PFSK-1 (cell line): ENCODE data around the gene NRG3.

Experiments used
- FOXP2 ChIP-seq: optimal IDR thresholded peaks from 2 replicates; pipeline ENCODE3; 2011; ENCODE audit warnings: borderline replicate concordance, control low read depth, inconsistent platforms; ENCODE audit not compliant: insufficient read depth; ENCODE audit errors: extremely low read length, extremely low read depth
- POLR2AphosphoS5 ChIP-seq: IDR thresholded peaks from 2 replicates; pipeline ENCODE4 v1.6.1; 2012; ENCODE audit warnings: low read depth, mild to moderate bottlenecking, control low read depth, low read length, moderate library complexity
- SIN3A ChIP-seq: IDR thresholded peaks from 2 replicates; pipeline ENCODE4 v1.6.1; 2012; ENCODE audit warnings: mild to moderate bottlenecking, low read length, moderate library complexity, borderline replicate concordance; ENCODE audit not compliant: insufficient read depth
- TAF1 ChIP-seq: IDR thresholded peaks from 2 replicates; pipeline ENCODE4 v1.6.1; 2012; ENCODE audit warnings: low read length, control low read depth, borderline replicate concordance; ENCODE audit not compliant: insufficient read depth
- TF ChIP-seq, protein P1 (sequence below), 2 experiments: IDR thresholded peaks; 2 replicates each; pipeline versions ENCODE4 v1.6.1 to v1.8.0; 2011 to 2012; ENCODE audit warnings: low read depth in 2 of 2, low read length in 2 of 2, control low read depth in 1 of 2, inconsistent platforms in 1 of 2, mild to moderate bottlenecking in 1 of 2, moderate library complexity in 1 of 2; ENCODE audit not compliant: insufficient read depth in 1 of 2

NRG3 gene

DNA sequence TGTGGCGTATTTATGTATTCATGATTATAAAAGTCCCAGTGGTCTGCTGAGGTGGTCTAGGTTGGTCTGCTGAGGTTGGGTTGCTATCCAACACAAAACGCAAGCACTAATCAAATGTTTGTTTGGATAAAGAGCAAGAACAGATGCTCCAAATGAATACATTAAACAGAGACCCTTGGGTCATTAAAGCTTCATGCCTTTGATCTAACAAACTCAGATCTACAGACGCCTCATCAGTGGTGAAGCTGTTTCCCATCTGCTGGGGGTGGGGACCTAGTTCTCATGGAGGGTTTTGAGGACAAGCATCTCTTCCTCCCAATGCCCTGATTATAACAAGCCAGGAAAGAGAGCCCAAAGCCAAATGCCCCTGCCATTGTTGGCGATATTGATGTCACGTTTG is 786.7 kb downstream of the NRG3 start:
- TF ChIP-seq, protein P1, sequence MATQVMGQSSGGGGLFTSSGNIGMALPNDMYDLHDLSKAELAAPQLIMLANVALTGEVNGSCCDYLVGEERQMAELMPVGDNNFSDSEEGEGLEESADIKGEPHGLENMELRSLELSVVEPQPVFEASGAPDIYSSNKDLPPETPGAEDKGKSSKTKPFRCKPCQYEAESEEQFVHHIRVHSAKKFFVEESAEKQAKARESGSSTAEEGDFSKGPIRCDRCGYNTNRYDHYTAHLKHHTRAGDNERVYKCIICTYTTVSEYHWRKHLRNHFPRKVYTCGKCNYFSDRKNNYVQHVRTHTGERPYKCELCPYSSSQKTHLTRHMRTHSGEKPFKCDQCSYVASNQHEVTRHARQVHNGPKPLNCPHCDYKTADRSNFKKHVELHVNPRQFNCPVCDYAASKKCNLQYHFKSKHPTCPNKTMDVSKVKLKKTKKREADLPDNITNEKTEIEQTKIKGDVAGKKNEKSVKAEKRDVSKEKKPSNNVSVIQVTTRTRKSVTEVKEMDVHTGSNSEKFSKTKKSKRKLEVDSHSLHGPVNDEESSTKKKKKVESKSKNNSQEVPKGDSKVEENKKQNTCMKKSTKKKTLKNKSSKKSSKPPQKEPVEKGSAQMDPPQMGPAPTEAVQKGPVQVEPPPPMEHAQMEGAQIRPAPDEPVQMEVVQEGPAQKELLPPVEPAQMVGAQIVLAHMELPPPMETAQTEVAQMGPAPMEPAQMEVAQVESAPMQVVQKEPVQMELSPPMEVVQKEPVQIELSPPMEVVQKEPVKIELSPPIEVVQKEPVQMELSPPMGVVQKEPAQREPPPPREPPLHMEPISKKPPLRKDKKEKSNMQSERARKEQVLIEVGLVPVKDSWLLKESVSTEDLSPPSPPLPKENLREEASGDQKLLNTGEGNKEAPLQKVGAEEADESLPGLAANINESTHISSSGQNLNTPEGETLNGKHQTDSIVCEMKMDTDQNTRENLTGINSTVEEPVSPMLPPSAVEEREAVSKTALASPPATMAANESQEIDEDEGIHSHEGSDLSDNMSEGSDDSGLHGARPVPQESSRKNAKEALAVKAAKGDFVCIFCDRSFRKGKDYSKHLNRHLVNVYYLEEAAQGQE (IDR thresholded peaks at IDR 0.05; ENCODE audit: insufficient read depth in 1 of 2, low read depth in 2 of 2, low read length in 2 of 2): no peak
- TF ChIP-seq TAF1 (no peak), POLR2AphosphoS5 (no peak), FOXP2 (no peak), SIN3A (no peak)

DNA sequence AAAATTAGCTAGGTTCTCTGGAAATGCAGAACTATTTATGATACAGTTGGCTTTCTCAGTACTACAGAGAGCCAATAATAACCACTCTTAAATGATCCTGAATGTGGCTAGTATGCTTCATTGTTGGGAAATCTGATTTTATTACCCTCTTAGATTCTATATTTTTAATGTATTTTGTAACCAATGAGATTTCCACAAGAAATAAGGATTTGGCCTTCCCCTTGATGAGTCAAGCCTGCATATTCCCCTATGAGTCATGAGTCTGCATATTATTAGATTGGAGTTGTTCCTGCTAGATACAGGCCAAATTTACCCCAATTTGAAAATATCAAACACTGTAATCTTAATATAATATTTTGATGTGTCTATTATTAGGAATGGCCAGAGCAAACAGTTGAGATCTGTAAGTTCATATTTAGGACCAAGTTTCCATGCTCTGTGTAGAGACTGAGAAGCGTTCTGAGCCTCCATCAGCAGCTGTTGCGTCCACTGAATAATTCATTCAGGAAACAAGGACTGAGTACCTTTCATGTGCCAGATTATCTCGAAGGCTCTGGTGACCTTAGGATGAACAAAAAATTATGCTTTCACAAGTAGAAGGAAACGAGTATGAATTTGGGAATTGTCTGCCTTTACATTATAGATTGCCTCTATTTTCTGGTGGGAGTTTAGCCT is 793.4 kb downstream of the NRG3 start:
- no peak for TF ChIP-seq POLR2AphosphoS5

DNA sequence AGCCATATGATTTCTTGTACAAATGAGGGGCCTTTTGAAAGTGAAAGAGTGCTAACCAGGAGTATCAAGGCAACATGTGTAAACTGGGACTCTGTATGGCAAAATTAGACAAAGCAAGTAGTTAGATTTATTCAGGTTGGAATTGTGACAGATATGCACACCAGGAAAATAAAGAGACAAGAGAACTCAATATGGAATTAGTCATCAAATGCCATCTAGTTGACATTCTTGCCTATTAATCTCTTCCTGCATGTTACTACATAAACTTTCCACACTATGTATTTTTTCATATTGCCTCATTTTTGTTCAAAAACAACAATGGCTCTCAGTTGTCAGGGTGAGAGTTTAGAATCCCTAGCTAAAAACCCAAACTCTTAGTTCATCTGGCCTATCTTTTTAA is 799.0 kb downstream of the NRG3 start:
- TF ChIP-seq FOXP2 (no peak), TAF1 (no peak), POLR2AphosphoS5 (no peak), SIN3A (no peak)
- TF ChIP-seq, protein P1 (IDR thresholded peaks at IDR 0.05; ENCODE audit: insufficient read depth in 1 of 2, low read depth in 2 of 2, low read length in 2 of 2): no peak

DNA sequence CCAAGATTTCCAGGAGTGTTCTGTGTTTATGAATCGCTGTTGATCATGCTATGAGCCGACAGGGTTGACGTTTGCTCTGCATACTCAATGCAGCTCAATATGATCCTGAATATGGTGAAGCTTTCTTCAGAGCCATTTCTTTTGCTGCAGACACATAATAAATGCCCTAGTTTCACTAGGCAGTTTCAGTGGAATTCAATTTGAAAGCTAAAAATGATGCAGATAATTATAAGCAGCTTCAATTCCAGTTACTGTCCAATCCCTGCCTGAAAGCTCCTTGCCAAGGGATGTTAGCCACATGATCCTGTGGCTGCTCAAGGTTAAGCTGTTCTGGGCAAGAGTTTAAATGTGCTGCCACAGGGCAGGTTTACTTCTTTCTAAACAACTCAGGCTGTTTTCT is 805.6 kb downstream of the NRG3 start:
- TF ChIP-seq, protein P1 (IDR thresholded peaks at IDR 0.05; ENCODE audit: insufficient read depth in 1 of 2, low read depth in 2 of 2, low read length in 2 of 2): no peak
- TF ChIP-seq FOXP2 (no peak), POLR2AphosphoS5 (no peak), SIN3A (no peak), TAF1 (no peak)

DNA sequence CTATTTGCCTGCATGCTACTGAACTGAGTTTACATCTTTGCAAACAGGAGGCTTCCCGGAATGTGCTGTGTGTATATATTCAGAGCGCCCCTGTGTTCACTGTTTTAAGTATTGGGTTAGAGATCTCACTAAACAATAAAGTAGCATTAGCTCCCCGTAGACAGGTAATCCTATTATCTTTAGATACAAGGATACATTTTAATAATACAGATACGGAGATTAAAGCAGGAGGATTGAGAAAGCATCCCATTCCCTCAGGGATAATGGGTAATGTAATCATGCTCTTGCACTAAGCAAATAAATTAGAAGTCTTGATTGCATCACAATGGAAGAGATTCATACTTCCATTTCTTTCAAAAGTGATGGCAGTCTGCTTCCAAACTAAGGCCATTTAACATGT is 809.0 kb downstream of the NRG3 start:
- TF ChIP-seq FOXP2 (no peak), POLR2AphosphoS5 (no peak), TAF1 (no peak)
- TF ChIP-seq, protein P1 (IDR thresholded peaks at IDR 0.05; ENCODE audit: insufficient read depth in 1 of 2, low read depth in 2 of 2, low read length in 2 of 2): no peak
